Parathyroid adenoma (tissue), 2 donors: ENCODE measurements around the gene CEBPZ.

Experiments
- H2AFZ ChIP-seq: fragments of 300-600 bp; sonication (generic); one replicate; pipeline ENCODE4 v1.7.0; 2017; ENCODE audit warnings: antibody characterized with exemption, mild to moderate bottlenecking
- H3K27ac ChIP-seq: fragments of 300-600 bp; sonication (generic); one replicate; pipeline ENCODE4 v1.7.0; 2017
- H3K27me3 ChIP-seq: fragments of 300-600 bp; sonication (generic); one replicate; pipeline ENCODE4 v1.7.0; 2017; ENCODE audit warnings: low read length; ENCODE audit not compliant: control insufficient read depth, insufficient read depth
- H3K36me3 ChIP-seq: fragments of 300-600 bp; sonication (generic); one replicate; pipeline ENCODE4 v1.7.0; 2017; ENCODE audit warnings: low read length; ENCODE audit not compliant: control insufficient read depth, insufficient read depth
- H3K4me1 ChIP-seq: fragments of 300-600 bp; sonication (generic); one replicate; pipeline ENCODE4 v1.7.0; 2017; ENCODE audit warnings: control low read depth
- H3K4me2 ChIP-seq: fragments of 300-600 bp; sonication (generic); one replicate; pipeline ENCODE4 v1.7.0; 2017; ENCODE audit warnings: low read length
- H3K4me3 ChIP-seq: fragments of 300-600 bp; sonication (generic); one replicate; pipeline ENCODE4 v1.7.0; 2017; ENCODE audit warnings: low read depth, low read length
- H3K79me2 ChIP-seq: fragments of 300-600 bp; sonication (generic); one replicate; pipeline ENCODE4 v1.7.0; 2017; ENCODE audit warnings: control low read depth
- H3K9ac ChIP-seq: fragments of 300-600 bp; sonication (generic); one replicate; pipeline ENCODE4 v1.7.0; 2017; ENCODE audit warnings: mild to moderate bottlenecking
- H3K9me3 ChIP-seq: fragments of 300-600 bp; sonication (generic); one replicate; pipeline ENCODE4 v1.7.0; 2017; ENCODE audit warnings: low read length; ENCODE audit not compliant: control insufficient read depth
- TF ChIP-seq, protein P1 (sequence below): fragments of 300-600 bp; sonication (generic); IDR thresholded peaks from one replicate; pipeline ENCODE4 v1.7.0; 2017; ENCODE audit warnings: antibody characterized with exemption, mild to moderate bottlenecking
- donor health status: primary hyperparathyroidism.

The CEBPZ gene

DNA sequence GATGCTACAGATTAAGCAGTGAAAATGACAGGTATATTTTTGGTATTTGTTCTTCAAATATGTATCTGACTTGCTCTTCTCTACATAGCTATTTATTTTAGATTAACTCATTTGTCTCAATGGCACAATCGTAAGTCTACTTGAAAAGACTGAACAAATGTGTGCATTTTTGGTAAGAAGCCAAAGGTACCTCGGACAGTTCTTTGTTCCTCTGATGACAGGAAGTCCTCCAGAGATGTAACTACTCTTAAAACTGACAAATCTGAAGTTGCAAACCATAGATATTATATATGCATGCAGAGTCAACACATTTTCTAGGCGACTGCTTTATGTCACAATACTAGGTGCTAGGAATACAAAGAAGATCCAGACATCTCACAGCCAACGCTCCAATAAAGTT is 36.7 kb upstream of the CEBPZ start:
- Histone ChIP-seq H3K9ac (no peak overlapping the region), H3K27me3 (no peaks in the 10 kb centered on the region), H3K27ac (no peak overlapping the region), H3K79me2 (no peaks in the 10 kb centered on the region), H3K9me3 (no peaks in the 10 kb centered on the region), H3K4me2 (no peak overlapping the region), H3K4me3 (no peak overlapping the region), H2AFZ (no peak overlapping the region), H3K4me1 (peaks cover 4% of the 10 kb centered on the region), H3K36me3 (no peaks in the 10 kb centered on the region)
- TF ChIP-seq, protein P1, sequence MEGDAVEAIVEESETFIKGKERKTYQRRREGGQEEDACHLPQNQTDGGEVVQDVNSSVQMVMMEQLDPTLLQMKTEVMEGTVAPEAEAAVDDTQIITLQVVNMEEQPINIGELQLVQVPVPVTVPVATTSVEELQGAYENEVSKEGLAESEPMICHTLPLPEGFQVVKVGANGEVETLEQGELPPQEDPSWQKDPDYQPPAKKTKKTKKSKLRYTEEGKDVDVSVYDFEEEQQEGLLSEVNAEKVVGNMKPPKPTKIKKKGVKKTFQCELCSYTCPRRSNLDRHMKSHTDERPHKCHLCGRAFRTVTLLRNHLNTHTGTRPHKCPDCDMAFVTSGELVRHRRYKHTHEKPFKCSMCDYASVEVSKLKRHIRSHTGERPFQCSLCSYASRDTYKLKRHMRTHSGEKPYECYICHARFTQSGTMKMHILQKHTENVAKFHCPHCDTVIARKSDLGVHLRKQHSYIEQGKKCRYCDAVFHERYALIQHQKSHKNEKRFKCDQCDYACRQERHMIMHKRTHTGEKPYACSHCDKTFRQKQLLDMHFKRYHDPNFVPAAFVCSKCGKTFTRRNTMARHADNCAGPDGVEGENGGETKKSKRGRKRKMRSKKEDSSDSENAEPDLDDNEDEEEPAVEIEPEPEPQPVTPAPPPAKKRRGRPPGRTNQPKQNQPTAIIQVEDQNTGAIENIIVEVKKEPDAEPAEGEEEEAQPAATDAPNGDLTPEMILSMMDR = no peak

DNA sequence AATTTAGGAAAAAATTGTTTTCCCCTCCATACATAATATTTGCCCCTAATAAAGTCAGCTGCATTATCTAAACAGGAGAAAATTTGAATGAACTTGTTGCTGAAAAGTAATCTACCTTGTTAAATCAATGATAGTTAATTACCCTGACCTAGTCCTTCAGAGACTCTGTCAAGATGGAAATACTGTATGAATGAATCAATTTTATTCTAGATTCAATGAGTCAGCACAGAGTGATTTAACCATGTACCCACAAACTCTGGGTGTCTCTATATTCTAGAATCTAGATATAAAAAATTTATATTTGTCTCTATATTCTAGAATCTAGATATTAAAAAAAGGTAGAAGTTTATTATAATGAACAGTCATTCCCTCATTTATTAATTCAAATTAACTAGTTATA is 36.3 kb upstream of the CEBPZ start:
- no peaks in the 10 kb centered on the region for H3K27me3 ChIP-seq
- H3K4me1 ChIP-seq = peaks cover 4% of the 10 kb centered on the region
- TF ChIP-seq, protein P1 = no peak
- no peaks in the 10 kb centered on the region for H3K36me3 ChIP-seq
- H3K79me2 ChIP-seq = no peaks in the 10 kb centered on the region
- no peak overlapping the region for H3K27ac ChIP-seq
- H3K4me2 ChIP-seq = no peak overlapping the region
- H2AFZ ChIP-seq = no peak overlapping the region
- no peaks in the 10 kb centered on the region for H3K9me3 ChIP-seq
- H3K9ac ChIP-seq = no peak overlapping the region
- H3K4me3 ChIP-seq = no peak overlapping the region

DNA sequence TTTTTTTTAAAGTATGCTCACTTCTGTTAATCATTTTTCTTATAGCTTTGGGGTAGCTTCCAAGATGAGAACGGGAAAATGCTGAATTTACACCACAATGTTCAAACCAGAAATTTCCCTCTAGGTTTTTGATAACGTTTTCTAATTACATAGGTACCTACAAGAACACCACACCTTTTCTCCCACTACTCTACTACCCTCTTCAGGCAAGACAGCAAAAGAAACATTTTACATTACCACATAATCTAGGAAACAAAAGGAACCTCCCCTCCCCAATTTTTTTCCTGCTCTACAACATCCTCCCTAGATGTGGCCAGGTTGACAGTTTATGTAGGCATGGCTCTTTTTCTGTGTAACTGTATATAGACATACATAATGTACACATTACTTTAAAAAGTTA is 32.4 kb upstream of the CEBPZ start:
- H3K4me2 ChIP-seq = no peak overlapping the region
- H3K79me2 ChIP-seq = no peaks in the 10 kb centered on the region
- H3K4me3 ChIP-seq = no peak overlapping the region
- no peak overlapping the region for H3K9ac ChIP-seq
- no peaks in the 10 kb centered on the region for H3K36me3 ChIP-seq
- peaks cover 4% of the 10 kb centered on the region for H3K4me1 ChIP-seq
- no peak overlapping the region for H2AFZ ChIP-seq
- no peak overlapping the region for H3K27ac ChIP-seq
- H3K27me3 ChIP-seq = no peaks in the 10 kb centered on the region
- TF ChIP-seq, protein P1 = no peak
- H3K9me3 ChIP-seq = no peaks in the 10 kb centered on the region

DNA sequence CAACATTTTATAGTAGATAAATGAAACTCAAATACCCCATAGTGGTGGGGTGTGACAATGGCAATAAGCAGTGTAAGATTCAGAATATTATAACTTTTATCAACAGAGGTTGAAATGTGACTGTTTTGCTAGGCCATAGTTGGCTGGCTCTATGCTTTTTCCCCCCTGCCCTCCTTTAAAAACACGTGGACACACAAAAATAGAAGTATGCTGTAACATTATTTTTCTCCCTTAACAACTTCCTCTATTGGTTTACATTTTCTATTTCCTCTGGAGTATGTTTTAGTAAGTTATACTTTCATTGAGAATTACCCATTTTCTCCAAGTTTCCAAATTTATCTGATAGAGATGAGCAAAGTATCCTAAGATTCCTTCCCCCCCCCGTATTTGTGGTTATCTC is 31.1 kb upstream of the CEBPZ start:
- H3K4me2 ChIP-seq = no peak overlapping the region
- no peaks in the 10 kb centered on the region for H3K9me3 ChIP-seq
- H3K4me3 ChIP-seq = no peak overlapping the region
- no peaks in the 10 kb centered on the region for H3K27me3 ChIP-seq
- H3K27ac ChIP-seq = no peak overlapping the region
- H3K9ac ChIP-seq = no peak overlapping the region
- H2AFZ ChIP-seq = no peak overlapping the region
- peaks cover 11% of the 10 kb centered on the region for H3K4me1 ChIP-seq
- H3K36me3 ChIP-seq = no peaks in the 10 kb centered on the region
- TF ChIP-seq, protein P1 = no peak
- H3K79me2 ChIP-seq = no peaks in the 10 kb centered on the region

DNA sequence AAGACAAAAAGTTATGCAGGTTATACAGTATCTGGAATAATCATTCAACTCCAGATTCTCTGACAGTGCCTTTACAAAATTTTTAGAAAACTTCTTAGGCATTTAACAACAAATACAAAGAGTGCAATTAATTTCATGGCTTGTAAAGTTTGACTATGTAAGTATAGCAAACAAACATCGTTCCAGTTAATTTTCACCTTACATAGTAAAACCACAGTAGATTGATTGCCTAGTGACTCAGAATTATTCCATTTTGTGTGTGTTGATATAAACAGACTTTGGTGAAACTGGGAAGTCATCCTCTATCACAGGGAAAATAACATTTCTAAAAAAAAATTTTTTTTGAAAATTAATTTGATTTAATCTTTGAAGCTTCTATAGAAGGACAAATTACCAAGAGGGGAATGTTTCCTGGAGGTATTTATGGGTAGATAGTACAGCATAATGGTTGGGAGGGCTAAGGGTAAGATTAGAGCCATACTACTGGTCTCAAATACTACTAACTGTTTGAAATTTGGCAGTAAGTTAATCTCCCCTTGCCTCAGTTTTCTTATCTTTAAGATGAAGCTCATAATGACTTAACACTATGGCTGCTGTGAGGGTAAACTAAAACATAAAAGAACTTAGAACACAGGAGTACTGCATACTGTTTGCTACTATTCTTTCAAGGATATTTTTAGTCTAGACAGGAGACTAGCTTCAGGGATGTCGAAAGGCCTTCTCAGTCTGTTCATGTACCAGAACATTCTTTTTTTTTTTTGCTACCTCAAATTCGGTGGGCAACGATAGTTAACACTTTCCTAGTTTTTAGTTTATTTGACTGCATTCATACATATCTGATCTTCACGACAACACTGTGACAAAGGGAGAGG is 19.7 kb upstream of the CEBPZ start:
- H3K27me3 ChIP-seq = no peaks in the 10 kb centered on the region
- no peak overlapping the region for H2AFZ ChIP-seq
- H3K4me3 ChIP-seq = no peak overlapping the region
- H3K79me2 ChIP-seq = no peaks in the 10 kb centered on the region
- H3K4me1 ChIP-seq = no peaks in the 10 kb centered on the region
- TF ChIP-seq, protein P1 = no peak
- H3K4me2 ChIP-seq = no peak overlapping the region
- no peaks in the 10 kb centered on the region for H3K36me3 ChIP-seq
- H3K27ac ChIP-seq = no peak overlapping the region
- no peak overlapping the region for H3K9ac ChIP-seq
- H3K9me3 ChIP-seq = no peaks in the 10 kb centered on the region
